ENCODE data around the gene ZNF213.

DNA sequence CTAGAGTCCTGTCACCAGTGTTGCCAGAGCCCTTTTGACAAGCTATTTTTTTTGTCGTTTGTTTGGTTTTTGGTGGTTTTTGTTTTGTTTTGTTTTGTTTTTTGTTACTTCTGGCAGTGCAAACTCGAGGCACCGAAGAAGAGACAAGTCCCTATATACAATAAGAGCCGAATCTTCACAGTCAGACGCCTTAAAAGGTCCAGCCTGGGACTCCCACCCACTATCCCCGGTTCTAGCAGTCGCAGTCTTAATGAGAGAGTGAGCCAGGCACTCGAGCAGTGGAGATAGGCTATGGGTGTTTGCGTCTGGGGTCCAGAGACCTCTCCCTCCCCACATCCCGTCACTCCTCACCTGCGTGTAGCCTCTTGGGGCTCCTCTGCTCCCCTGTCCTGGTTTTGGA is 55.0 kb downstream of the ZNF213 start:
- TF ChIP-seq, protein P1, sequence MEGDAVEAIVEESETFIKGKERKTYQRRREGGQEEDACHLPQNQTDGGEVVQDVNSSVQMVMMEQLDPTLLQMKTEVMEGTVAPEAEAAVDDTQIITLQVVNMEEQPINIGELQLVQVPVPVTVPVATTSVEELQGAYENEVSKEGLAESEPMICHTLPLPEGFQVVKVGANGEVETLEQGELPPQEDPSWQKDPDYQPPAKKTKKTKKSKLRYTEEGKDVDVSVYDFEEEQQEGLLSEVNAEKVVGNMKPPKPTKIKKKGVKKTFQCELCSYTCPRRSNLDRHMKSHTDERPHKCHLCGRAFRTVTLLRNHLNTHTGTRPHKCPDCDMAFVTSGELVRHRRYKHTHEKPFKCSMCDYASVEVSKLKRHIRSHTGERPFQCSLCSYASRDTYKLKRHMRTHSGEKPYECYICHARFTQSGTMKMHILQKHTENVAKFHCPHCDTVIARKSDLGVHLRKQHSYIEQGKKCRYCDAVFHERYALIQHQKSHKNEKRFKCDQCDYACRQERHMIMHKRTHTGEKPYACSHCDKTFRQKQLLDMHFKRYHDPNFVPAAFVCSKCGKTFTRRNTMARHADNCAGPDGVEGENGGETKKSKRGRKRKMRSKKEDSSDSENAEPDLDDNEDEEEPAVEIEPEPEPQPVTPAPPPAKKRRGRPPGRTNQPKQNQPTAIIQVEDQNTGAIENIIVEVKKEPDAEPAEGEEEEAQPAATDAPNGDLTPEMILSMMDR (IDR thresholded peaks at IDR 0.05; ENCODE audit: low read length): no peak
- no peak for TF ChIP-seq EZH2 (IDR thresholded peaks at IDR 0.05; ENCODE audit: borderline replicate concordance, low read length)

All from OCI-LY1 (cell line).